GM18867 (cell line): ENCODE results near the gene LINGO1.

ENCODE experiments used
- ATAC-seq: cut with Tn5 transposase; IDR thresholded peaks from one replicate; pipeline ENCODE4 v1.9.1; 2021; ENCODE audit warnings: mild to moderate bottlenecking, moderate library complexity; ENCODE audit not compliant: unreplicated experiment

The LINGO1 gene

DNA sequence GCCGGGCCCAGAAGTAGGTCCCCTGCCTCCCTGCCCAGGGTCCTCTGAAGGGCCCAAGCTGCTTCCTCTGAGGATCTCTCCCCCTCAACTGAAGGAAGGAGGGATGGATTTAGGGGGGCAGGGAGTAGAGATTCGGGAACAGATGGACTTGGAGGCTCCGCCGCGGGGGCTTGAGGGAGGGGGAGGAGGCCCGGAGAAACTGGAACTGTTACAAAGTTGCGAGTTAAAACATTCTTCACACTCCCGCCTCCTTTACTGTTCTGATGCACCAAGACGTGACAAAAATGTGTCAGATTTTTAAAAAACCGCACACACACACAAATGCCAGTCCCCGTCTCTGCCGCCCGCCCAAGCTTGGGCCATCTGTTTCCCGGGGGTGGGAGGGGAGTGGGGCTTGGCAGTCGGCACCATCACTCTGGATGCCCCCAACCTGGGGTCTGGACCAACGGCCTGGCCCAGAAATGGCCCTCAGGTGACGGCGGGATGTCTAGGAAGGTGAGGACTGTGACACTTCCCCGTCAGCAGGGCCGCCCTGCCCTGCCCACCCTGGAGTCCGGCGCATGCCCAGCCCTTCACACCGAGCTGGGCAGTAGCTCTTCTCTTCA lies 25.0 kb upstream of the LINGO1 start:
- no peak for ATAC-seq

- ATAC-seq, result no peak
These were observed 23.6 kb upstream of the LINGO1 start for GRCh38 chr15:77656294-77656693.

DNA sequence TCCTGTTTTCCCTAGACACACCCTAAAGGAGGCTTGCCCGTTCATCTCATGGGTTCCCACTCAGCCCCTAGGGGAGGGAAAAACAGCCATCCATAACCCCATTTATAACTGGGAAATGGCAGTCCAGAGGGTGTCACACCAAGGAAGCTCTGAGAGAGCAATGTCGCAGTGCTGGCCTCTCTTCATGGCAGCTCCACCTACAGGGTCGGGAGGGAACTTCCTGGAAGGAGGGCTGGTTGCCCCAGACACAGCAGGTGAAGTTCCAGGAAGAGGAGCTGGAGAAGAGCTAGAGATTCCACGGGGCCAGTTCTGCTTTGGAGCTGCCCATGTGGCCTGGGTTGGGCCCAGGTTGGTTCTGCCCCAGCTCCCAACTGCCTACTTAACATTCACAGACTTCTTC lies 22.3 kb upstream of the LINGO1 start:
- no peak for ATAC-seq

DNA sequence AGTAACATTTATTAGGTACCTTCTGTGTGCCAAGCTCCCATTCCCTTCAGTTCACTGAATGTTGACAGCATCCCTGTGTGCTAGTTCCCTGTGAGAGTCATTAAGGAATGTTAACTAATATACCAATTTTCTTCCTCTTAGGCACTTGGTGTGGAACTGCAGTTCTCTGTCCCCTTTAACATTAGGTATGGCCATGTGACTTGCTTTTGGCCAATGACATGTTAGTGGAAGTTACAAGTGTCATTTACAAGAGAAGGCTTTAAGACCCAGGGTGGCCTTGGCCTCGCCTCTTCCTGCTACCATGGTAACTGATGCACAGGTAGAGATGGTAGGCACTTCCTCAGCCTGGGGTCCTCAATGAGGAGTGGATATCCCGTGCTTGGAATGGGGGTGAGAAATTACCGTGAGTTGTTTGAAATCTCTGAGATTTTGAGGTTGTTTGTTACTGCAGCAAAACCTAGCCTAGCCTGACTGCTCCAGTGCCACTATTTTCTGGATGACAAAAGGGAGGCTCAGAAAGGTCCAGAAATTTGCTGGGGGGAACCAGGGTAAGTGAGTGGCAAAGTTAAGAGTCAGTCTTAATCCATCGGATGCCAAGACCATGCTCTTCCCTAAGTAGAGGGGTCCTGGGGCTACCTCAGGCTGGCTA lies 21.2 kb upstream of the LINGO1 start:
- no peak for ATAC-seq

- no peak for ATAC-seq
These were observed 17.6 kb upstream of the LINGO1 start for GRCh38 chr15:77650265-77650664.

DNA sequence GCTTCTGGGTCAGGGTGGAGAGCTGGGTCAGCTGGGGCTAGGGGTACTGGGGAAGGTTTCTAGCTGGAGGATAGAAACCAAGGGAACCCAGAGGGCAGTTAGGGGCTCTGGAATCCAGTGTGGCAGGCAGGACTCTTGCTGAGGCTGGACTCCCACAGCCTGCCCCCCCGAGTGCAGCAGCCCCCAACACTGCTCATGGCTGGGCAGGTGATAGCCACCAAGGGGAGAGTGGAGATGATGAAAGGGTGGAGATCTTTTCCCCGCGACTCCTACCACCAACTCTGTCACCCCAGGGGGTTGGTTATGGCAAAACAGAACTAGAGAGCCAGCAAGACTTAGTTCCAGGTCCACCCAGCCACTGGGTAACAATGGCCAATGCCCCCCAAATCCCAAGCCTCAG lies 16.9 kb upstream of the LINGO1 start:
- ATAC-seq, result no peak

GRCh38 chr15:77649017-77649416 lies 16.3 kb upstream of the LINGO1 start:
- ATAC-seq, result no peak

- ATAC-seq, result no peak
These were observed 15.2 kb upstream of the LINGO1 start for GRCh38 chr15:77647961-77648360.

GRCh38 chr15:77646104-77646694 lies 13.5 kb upstream of the LINGO1 start:
- ATAC-seq, result no peak

DNA sequence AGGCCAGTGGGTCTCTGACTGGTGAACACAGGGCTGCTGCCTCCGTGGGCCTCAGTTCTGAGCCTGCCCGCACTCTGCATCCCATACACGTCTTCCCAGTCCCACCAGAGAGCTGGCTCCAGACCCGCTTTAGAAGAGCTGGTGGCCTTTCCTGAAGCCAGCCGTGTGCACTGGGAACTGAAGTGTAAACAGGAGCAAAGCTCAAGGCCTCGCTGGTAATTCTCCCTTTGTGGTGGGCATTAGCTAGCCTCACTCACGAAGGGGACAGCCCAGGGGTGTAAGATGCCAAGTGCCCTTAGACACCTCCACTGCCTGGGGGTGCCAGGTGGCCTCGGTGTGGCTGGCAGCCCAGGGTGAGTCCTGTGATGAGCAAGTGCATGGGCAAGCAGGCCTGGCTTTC lies 12.9 kb upstream of the LINGO1 start:
- ATAC-seq, result no peak

- ATAC-seq, result no peak
These were observed 12.0 kb upstream of the LINGO1 start for GRCh38 chr15:77644543-77645247.

DNA sequence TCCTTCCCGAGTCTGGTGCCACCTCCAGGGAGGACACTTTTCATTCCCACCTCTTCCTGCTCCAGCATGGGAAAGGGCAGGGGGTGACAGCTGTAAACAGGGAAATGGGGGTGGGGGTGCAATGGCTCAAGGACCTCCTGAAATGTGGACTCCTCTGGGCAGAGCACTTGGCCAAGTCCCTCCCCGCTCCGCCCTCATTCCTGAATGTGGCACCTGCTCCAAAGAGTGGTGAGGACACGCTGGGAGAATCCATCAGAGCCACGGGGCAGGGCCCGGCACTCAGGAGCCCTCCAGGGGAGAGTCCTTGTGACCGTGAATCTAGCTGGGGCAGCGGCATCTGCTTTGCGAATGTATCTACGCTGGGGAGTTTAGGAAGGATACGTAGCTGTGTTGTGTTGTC lies 11.1 kb upstream of the LINGO1 start:
- no peak for ATAC-seq

DNA sequence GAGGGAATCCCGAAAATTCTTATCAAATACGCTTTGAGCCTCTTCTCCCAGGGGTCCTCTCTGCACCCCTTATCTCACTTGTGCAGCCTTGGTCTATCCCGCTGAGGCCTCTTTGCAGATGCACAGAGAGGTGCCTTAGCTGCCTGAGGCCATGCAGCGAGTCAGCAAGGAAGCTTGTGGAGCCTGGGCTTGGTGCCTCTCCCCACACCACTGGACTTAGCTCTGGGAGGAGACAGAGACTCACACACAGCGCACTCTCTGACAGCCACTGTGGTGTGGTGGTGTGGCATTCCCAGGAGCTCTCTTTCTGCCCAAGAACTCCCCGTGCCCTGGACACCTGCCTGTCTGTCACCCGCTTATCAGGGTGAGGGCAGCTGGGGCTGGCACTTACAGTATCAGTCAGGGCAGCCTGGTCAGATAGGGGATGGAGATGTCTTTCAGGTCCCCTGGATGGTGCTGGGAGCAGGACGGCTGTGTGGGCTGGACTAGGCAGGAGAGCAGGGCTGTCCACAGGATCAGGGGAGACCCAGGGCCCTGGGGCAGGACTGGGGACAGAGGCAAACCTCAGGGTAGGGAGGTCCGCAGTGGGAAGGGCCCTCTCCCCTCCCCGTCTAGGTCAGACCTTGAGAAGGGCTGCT lies 10.2 kb upstream of the LINGO1 start:
- no peak for ATAC-seq

GRCh38 chr15:77641999-77642398 lies 9.3 kb upstream of the LINGO1 start:
- ATAC-seq, result no peak

GRCh38 chr15:77640615-77641014 lies 7.9 kb upstream of the LINGO1 start:
- no peak for ATAC-seq

- no peak for ATAC-seq
These were observed 6.7 kb upstream of the LINGO1 start for GRCh38 chr15:77639431-77639830.

DNA sequence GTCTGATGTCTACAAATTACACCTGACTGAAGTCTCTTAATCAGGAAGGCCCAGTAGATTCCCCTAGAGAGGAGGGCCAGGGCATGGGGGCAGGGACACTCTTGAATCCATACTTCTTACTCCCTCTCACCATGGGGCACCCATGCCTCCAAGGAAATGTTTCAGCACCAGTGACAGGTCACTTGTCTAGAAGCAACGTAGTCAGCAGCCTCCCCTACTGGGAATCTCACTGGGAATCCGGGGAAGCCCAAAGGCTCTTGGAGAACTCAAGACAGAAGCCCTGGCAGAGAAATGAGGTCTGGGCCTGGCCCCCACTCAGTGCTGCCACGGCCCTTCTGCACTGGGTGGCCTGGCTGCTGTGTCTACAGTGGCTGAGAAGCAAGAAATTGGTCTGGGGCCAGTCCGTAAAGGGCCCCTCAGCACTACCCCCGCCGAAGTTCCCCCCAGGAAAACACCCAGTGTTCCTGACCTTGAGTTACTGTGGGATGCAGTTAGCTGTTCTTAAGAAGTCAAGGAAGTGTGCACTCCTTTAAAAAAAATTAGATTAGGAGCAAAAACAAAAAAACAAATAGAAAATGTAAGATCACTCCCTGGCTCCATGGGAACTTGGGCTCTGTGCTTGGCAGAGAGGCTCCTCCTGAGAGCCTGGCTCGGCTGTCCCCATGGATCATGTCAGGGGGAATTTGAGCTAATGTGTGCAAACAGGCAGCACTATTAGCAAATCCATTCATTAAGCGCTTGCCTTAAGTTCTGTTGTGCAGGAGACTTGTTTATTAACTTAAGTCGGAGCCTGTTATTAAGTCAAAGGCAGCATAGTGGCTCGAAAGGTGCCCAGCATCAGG lies 5.4 kb upstream of the LINGO1 start:
- no peak for ATAC-seq

DNA sequence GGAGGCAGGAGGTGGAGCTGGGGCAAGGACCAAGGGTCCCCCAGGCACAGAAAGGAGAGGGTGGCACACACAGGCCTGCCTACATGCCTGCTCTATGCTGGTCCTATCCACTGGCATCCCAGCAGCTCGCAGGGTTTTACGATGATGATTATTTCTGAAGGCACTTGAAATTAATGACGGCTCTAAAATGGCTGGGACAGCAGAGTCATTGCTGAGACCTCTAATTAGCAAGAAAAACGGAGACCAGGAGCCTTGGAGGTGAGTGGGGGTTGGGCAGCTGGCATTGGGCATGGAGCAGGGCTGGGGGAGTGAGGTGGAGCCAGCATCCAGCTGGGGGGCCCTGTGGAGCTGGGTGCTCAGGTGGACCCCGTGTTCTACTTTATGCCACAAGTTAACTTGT lies 3.5 kb upstream of the LINGO1 start:
- ATAC-seq, result no peak

- ATAC-seq, result no peak
These were observed 1.7 kb upstream of the LINGO1 start for GRCh38 chr15:77634266-77634962.

DNA sequence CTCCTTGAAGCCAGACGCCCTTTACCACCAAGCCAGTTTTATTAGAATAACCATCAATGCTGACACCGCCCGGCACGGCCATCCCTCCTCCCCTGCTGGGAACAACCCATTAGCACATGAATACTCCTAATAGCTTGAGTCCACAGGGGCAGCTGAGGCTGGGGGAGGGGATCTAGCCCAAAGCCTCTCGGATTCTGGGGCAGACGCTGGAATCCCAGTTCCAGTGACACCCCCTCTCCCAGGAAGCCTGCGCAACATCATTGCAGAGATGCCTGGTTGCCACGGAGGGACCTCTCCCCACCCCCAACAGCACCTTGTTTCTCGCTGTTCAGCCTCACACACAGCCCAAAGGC lies 1.2 kb upstream of the LINGO1 start:
- ATAC-seq, result no peak
